ENCODE results near the gene BRME1.

DNA sequence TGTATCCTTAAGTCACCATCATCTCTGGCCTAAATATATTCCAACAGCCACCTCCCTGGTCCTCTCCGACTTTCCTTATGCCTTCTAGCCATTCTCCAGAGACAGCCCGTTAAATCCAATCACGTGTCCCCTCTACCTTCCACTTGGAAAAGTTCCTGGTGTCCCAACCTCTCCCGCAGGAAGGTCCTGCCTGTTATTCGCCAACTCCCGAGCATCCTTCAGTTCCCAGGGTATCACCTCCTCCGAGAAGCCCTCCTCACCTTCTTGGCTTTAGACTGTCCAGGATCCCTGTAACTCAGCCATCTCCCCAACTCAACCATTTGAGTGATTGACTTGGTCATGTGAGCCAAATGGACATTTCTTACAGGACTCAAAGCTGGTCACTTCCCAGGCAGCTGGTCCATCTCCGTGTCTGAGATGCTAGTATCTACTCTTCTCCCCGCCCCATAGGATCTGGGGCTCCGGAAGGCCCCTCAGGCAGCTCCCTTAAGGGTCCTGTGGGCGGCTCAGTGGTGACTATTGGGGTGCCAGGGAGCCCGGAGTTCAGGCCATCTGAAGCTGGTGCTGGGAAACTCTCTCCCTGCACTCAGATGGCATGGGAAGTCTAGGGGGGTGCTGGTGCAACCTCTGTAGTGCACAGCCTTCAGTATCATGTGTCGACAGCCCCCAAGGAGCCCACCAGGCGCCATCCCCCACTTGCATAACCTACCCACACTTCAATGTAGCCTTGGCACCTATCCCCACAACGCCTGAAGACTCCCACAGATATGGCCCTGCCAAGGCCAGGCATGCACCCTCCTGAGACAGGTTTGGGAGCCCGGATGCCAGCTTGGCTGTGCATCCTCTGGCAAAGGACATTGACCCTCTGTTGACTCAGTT lies 56.9 kb downstream of the BRME1 start:
- TF ChIP-seq, protein P1, sequence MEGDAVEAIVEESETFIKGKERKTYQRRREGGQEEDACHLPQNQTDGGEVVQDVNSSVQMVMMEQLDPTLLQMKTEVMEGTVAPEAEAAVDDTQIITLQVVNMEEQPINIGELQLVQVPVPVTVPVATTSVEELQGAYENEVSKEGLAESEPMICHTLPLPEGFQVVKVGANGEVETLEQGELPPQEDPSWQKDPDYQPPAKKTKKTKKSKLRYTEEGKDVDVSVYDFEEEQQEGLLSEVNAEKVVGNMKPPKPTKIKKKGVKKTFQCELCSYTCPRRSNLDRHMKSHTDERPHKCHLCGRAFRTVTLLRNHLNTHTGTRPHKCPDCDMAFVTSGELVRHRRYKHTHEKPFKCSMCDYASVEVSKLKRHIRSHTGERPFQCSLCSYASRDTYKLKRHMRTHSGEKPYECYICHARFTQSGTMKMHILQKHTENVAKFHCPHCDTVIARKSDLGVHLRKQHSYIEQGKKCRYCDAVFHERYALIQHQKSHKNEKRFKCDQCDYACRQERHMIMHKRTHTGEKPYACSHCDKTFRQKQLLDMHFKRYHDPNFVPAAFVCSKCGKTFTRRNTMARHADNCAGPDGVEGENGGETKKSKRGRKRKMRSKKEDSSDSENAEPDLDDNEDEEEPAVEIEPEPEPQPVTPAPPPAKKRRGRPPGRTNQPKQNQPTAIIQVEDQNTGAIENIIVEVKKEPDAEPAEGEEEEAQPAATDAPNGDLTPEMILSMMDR (IDR thresholded peaks at IDR 0.05), result no peak
- no peak for TF ChIP-seq EP300 (IDR thresholded peaks at IDR 0.05)
- TF ChIP-seq POLR2A (IDR thresholded peaks at IDR 0.05), result no peak

All from ovary (tissue), 3 donors.